HT1080 (cell line): ENCODE data around the gene IMPG2. TPM values are rescaled to one million over a fixed set of nuclear protein-coding genes. Genes with fewer than 3 reads are reported as not detected.

Experiments used
- DNase-seq: peaks from one replicate; pipeline ENCODE4 v3.0.0-alpha.2; 2015; ENCODE audit warnings: low read depth
- total RNA-seq: library from RNA; depleted of rRNA; stranded (reverse); fragments of >200 nt; shearing (Covaris generic); gene quantifications from 2 replicates; pipeline ENCODE4 v1.2.3, GENCODE V29; 2014

Gene IMPG2
- total RNA-seq, 1 experiment from 2014 or later: not detected

DNA sequence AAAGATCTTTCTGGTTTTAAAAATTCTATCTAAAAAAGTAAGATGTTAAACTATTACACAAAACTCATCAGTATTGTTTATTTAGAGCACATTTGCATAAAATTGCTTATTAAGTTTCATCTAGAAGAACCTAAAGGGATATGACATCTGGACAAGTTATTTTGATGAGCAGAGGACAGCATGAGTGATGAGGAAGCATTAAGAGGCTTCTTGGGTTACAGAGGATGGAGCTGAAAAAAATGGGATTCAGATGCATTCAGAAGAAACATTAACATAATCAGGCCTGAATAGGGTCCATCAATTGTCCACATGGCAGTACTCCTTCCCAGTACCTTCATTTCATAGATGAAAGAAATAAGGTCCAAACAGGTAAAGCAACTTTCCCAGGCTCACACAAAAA, 41.6 kb downstream of the IMPG2 start:
- DNase-seq: no peak

DNA sequence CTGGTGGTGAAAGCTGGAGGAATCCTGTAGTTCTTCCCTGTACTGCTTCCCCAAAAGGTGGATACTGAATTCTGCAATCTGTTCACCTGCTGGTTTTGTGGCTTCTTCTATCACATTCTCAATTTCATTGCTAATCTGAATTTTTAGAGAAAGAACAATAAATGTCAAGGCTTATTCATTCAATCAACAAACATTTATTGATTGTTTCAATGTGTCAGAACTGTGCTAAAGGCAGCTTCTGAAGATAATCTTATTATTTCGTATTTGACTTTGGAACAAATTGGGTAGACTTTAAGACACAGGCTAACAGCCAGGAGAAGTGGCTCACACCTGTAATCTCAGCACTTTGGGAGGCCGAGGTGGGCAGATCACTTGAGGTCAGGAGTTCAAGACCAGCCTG, 46.8 kb downstream of the IMPG2 start:
- DNase-seq: no peak

DNA sequence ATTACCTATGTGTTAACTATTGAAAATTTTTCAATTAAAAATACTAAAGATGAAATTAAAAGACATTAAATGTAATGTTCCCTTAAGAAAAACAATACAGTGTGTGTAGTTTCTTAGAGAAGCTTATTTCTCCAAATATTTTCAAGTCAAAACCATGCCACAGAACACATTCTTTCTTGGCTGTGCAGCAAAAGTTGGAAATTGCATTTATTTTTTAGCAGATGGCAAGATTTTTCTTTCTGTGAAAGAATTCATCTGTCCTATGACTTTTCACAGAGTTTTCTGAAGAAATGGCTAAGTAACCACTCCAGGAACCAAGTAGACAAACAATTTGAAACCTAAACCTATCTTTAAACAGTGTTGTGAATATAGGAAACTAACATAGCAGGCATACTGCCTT, 47.2 kb downstream of the IMPG2 start:
- no peak for DNase-seq

DNA sequence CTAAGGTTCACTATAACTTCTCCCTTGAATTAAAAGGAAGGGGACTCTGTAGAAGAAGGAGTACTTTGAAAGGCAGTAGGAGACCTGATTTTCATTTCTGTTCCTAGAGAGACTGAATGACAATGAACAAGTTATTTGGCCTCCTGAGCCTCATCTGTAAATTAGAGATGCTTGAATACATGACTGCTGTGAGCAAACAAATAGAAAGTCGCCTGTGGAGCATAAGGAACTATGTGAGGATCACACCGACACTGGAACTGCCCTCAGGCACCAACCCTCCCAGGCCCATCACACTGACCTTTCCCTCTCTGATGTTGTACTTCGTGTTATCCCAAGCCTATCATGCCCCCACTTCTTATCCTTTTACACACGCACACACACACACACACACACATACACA, 48.6 kb downstream of the IMPG2 start:
- DNase-seq: no peak

DNA sequence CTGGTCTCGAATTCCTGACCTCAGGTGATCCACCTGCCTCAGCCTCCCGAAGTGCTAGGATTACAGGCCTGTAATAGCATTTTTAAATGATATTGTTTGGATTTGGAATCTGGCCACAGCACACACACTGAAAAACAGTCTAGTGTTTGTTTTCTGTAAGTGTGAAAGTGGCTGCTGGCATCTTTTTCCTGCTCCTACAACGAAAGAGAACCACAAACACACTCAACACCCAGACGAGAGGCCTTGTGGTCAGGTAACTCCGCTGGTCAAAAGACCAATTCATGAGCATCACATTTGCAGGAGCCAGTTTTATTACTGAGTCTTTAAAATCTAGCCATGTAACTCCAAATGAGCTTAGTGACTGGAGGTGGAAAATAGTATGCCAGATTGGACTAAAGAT, 50.2 kb downstream of the IMPG2 start:
- DNase-seq: no peak

DNA sequence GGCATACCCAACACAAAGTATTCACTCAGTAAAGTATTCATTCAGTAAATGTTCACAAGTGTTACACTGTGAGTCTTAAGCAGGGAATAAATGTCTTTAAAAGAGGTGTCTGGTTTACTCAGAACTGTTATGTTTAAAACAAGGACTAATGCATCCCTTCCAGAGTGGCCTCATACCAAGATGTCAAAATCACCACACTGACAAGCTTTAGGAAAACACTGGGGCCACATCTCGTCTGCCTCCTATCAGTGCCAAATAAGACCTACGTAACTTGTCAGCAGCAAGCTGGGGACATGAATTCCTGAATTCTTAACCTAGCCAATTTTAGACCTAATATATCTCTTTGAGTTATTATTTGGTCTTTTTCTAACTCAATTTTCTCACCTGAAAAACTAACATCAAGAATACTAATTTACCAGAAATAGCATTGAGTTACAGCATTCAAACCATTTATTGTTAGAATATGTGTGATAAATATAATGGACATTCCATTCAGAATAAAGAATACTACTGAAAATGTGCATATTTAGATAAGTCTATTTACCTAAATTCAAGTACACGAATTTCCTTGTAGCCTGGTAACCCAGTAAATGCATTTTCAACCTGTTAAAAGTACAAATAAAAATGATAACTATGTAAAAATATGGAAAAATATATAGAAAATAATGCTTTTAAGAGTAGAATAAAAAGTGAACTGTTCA, 51.3 kb downstream of the IMPG2 start:
- no peak for DNase-seq

DNA sequence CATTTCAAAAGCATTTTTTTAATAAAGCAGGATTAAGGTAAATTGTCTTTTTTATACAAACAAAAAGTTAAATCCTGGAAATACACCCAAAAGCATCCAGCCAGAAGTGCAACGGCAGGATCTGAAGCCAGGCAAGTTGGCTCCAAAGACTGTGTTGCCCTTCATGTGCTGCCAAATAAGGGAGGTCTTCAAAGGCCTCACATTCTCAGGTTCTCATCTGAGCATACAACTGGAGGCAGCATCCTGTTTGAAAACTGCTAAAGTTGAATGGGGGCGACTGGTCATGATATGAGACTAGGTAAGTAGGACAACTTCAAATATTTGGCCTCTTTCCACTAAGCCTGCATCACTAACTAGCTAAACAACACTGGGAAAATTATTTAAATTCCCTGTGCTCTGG, 52.2 kb downstream of the IMPG2 start:
- DNase-seq: no peak

DNA sequence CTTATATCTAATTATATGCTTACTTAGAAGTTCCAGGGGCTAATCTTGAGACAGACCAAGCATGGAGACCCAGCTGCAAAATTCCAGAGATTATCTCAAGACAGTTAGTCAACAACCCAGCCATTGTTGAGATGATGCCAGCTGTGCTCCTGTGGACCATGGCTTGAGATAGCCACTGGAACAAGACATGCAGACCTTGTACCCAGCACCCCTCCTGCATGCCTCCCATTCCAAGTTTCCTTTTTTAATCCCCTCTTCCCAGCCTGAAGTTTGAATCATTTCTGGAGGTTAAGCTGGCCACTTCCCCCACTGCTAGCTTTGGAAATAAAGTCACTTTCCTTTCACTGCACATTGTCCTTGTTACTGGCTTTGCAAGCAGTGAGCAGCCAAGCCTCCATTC, 53.8 kb downstream of the IMPG2 start:
- no peak for DNase-seq

DNA sequence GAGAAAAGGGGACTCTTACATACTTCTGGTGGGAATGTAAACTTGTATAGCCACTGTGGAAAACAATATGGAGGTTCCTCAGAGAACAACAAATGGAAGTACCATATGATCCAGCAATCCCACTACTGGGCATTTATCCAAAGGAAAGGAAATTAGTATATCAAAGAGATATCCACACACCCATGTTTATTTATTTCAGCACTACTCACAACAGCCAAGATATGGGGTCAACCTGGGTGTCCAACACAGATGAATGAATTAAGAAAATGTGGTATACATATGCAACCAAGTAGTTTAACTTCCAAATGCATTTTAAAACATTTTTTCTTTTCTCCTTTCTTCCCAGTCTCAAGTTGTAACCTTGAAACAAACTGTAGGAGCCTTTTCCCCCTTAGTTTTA, 54.3 kb downstream of the IMPG2 start:
- no peak for DNase-seq

DNA sequence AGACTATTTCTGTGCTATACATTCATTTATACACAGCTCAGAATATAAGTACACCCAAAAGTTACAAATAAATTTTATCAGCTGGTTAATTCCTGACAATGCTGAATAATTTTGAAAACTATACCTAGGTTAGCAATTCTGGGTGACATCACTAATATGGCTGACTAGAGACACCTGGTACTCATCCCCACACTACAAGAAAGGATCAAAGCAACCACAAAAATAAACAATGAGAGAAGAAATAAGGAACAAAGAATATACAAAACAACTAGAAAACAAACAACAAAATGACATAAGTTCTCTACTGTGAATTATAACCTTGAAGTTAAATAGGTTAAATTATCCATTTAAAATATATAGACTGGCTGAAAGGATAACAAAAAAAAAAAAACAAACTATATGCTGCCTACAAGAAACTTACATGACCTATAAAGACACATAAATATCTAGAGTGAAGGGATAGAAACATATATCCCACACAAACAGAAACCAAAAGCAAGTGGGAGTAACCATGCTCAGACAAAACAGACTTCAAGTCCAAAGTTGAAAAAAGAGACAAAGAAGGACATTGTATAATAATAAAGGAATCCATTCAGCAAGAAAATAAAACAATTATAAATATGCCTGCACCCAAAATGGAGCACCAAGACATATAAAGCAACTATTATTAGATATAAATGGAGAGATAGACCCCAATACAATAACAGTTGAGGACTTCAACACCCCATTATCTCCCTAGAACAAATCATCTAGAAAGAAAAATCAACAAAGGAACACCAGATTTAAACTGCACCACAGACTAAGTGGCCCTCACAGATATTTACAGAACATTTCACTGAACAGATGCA, 57.8 kb downstream of the IMPG2 start:
- DNase-seq: no peak

DNA sequence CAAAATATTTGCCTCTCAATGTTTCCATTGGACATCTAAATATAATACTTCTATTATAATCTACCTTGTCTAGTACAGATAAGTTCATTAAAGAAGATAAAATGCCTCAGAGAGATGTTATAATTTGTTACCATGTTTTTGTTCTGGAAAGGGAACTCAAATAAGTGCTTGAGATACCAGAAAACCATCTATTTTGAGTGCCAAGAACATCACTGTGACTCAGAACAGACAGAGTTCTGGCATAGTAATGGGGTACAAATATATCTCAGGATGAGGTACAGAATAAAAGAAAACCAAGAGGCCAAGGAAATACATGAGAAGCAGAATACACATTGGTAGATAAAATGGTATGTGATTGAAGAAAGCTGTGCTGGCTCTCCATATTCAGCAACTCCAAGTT, 58.9 kb downstream of the IMPG2 start:
- DNase-seq: no peak

DNA sequence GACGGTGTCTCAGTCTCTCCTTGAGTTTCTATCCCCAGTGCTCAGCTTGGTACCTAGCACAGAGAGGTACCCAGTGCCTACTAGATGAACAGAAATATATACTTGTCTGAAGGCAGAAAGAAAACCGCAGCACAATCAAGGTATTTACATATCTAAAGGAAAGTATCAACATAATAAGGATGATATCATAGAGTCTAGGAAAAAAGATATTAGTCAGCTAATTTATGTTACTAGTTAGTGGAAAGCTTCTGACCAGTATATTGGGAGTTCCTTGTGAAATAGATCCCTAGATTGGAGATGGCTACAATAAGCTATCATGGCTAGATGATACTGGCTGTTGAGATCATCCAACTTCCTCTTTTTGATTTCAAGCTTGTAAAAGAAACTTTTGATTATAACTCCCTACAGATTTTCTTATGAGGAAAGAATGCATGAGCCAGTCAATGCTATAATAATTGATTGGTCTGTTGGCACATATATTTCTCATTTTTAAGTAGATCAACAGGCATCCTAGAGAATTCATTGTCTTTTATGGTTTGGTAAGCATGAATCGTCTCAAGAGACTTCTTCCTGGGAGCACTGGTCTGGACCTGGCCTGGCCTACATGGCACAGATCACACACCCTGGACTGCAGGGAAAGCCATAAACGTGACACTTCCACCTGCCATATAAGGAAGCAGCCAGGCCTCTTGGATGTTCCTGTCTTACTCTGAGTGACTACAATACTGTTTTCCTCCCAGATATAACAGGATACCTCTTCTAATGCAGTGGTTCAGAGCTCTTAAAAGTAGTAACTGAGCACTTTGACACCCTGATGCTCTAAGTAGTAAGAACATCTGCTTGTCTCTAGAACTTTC, 60.7 kb downstream of the IMPG2 start:
- no peak for DNase-seq

DNA sequence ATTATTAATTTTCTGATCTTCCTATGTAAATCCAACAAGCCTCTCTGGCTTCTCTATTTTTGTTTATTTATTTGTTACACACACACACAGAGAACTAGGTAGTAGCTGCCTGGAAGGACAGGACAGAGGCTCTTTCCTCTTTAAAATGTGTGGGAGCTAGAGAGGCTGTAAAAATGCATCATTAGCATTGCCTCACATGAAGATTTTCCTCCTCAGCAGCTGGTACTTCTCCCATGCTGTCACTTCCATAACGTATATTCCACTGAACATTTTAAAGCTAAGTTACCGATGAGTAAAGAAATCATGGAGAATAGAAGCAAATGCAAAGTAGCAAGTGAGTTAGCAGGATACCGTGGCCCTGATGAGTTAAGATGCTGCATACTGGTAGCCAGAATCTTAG, 63.9 kb downstream of the IMPG2 start:
- DNase-seq: no peak

DNA sequence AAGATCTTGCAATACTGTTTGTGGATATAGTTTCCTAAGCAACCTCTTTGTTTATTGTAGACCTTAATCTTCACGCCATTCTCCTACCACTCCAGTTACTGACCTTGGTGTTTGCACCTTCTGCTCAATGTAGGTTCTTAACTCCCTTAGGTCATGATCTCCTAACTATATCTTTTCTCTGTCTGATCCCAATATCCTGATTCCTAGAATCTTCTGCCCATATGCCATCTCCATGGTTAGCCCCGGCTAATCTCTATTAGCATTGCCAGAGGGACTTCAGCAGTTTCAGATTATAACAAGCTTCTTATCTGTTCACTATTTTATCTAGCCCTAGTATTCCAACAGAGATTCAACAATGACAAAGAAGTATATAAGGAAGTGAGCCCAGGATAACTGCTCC, 64.9 kb downstream of the IMPG2 start:
- no peak for DNase-seq

DNA sequence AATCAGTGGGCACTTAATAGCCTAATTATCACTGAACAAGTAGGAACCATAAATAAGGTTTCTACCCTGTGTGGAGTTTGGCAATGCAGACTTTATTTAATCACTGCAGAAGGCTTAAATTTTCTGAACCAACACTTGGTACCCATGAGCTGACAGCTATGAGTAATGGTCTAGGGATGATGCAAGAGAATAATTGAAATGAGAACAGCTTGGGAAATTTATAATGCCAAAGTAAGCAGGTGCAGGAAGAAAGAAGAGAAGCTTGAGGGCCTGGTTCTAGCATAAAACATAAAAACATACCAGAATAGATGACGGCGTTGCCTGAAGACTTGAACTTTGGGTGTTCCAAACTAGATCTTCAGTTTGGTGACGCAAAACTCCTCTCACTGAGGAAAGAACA, 67.0 kb downstream of the IMPG2 start:
- DNase-seq: no peak

DNA sequence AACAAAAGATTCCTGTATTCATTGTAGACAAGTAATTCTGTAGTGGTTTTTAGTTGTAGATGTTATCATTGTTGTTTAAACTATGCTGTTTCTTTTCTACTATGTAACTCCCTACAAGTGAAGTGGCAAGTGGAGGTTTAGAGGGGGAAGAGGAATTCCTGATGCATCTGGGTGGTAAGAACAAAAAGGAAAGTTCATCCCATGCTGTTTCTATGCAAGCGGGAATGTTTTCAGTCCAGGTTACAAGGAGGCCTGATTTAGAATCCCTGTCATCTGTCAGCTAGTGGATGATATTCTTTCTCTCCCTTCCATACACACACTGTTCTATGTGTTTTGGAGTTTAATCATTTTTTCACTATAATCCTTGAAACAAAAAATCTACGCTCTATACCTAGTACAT, 67.4 kb downstream of the IMPG2 start:
- no peak for DNase-seq

DNA sequence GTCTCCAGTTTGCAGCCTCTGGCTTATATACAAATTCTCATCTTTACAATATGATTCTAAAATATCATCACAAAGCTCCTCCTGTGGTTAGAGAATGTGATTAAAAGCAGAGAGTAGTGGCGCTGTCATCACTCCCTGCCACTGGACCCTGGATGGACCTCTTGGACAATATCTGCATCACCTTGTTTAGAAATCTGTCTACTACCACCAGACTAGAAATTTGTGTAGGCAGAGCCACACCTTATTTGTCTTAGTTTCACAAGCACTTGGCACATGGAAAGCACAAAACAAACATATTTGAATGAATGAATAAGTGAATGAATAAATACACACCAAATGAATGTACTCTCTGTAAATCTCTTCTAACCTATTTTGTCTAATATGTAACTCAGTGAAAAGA, 68.1 kb downstream of the IMPG2 start:
- DNase-seq: no peak

DNA sequence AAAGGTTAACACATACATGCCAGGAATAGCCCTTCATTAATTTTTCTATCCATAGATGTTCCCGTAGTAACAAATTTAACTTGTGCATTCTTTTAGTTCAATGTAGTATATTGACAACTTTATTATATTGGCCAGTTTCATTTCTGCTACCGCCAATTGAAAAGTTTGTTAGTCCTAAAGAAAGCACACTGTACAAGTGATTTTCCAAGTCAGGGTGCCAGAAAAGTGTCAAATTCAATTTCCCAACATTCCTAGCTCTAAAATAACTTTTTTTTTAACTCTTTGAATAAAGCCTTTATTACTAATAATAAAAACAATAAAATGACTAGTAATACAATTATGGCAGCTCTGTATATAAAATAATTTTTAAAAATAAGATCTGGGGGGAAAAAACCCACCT, 68.9 kb downstream of the IMPG2 start:
- DNase-seq: no peak

DNA sequence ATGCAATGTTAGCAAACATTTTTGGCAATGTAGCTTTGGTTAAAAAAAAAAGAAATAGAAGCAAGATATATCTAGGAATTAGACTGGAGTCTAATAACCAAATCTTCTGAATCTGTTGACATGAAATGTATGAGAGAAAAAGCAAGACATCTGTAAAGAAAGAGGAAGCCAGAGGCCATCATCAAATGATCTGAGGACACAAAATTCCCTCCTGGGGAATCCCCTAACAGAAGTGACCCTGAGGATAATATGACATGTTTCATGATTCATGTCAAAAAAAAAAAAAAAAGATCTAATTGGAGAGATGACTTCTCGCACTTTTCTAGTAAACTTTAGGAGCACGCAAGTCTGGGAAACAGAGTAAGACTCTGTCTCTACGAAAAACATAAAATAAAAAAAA, 70.9 kb downstream of the IMPG2 start:
- no peak for DNase-seq

DNA sequence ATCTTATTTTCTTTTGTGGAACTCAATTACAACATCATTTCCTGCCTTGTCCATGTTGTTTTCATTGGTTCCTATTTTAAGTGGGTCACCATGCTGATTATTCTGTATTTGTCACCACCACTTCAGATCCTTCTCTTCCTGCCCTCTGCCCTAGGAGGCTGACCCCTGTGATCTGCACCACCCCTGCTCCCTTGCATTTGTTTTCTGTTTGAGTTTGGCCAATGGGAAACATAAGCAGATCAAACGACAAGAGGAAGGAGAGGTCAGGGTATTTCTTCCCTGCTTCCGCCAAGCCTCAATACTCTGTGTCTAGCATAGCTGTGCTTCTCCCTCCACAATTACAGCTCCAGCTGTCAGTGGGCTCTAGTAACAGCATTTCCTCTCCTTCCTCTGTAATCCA, 71.6 kb downstream of the IMPG2 start:
- DNase-seq: no peak

DNA sequence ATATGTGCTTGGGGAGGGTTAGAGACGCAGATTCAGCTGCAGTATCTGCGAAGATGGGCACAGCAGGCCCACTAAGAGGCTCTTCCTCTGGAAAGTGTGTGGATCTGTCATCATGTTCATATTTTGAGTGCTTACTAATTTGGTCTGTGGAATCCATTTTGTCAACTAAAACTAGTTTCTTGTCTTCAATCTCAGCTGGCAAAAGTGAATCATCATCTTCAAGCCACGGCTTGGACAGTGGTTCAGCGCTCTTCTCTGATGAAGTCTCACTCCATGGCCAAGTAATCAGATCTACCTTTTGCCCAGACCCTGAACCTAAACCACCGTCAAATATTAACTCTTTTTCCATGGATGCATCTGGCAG, 76.2 kb downstream of the IMPG2 start:
- DNase-seq: no peak
